ENCODE measurements around the gene BRWD1.

DNA sequence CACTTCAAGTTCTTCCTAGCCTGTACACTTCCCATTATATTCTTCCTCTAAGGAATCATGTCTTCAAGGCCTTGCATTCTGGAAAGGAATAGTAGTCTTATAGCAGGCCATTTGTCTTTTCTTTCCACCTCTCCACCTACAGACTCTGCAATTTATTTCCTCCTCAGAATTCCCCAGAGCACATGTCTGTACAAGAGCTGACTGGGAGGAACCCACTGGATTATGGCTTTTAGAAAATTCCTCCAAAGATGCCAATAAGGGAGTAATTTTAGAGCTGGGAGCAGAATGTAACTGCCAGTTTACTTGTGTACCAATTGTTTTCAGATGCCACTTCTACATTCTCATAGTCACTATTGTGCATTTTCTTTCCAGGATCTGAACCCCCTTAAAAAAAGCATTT is 126.8 kb downstream of the BRWD1 start:
- TF ChIP-seq RARB (CRISPR knock-in tag; IDR thresholded peaks at IDR 0.05) (no peak), ARNTL (CRISPR knock-in tag; IDR thresholded peaks at IDR 0.05; ENCODE audit: borderline replicate concordance, low read depth) (no peak)

All from SK-N-SH treated with all-trans-retinoic acid at 6 μM for 48 hours (cell line).